RWPE2 (cell line): ENCODE data around the gene NCAM2.

ENCODE experiments used
- ATAC-seq: fragments of 200-7000 bp; cut with Tn5 transposase; 3 replicates; pipeline ENCODE4 v1.9.1; 2021; ENCODE audit warnings: low read depth
- DNase-seq: peaks from one replicate; pipeline ENCODE4 v3.0.0-alpha.2; 2020; ENCODE audit warnings: low spot score
- H3K27ac ChIP-seq: fragments of 450-650 bp; 2 replicates; pipeline ENCODE4 v1.5.1; 2017; ENCODE audit warnings: mild to moderate bottlenecking; ENCODE audit not compliant: poor library complexity, severe bottlenecking
- H3K27me3 ChIP-seq: fragments of 250-450 bp; sonication (Bioruptor Pico); 2 replicates; pipeline ENCODE4 v1.5.1; 2021; ENCODE audit warnings: mild to moderate bottlenecking, moderate library complexity; ENCODE audit not compliant: insufficient read depth, poor library complexity, severe bottlenecking
- H3K36me3 ChIP-seq: fragments of 250-450 bp; sonication (Bioruptor Pico); 2 replicates; pipeline ENCODE4 v1.5.1; 2020; ENCODE audit warnings: low read depth, mild to moderate bottlenecking, moderate library complexity
- H3K4me1 ChIP-seq: fragments of 250-450 bp; sonication (Bioruptor Pico); 2 replicates; pipeline ENCODE4 v1.5.1; 2021; ENCODE audit warnings: mild to moderate bottlenecking, moderate library complexity; ENCODE audit not compliant: insufficient read depth, poor library complexity, severe bottlenecking
- H3K4me3 ChIP-seq: fragments of 250-450 bp; sonication (Bioruptor Pico); 2 replicates; pipeline ENCODE4 v1.5.1; 2021; ENCODE audit warnings: mild to moderate bottlenecking, moderate library complexity; ENCODE audit not compliant: severe bottlenecking
- H3K9me3 ChIP-seq: fragments of 250-450 bp; sonication (Bioruptor Pico); 2 replicates; pipeline ENCODE4 v1.5.1; 2021; ENCODE audit warnings: mild to moderate bottlenecking, moderate library complexity; ENCODE audit not compliant: severe bottlenecking
- CTCF ChIP-seq: fragments of 450-650 bp; IDR thresholded peaks from one replicate; pipeline ENCODE4 v1.5.1; 2017; ENCODE audit warnings: mild to moderate bottlenecking, moderate library complexity; ENCODE audit not compliant: poor library complexity, severe bottlenecking

The NCAM2 gene

GRCh38 chr21:21074305-21074704, 76.1 kb downstream of the NCAM2 start:
- no peak for DNase-seq
- Histone ChIP-seq H3K36me3 (no peaks in the 10 kb centered on the region), H3K4me1 (no peaks in the 10 kb centered on the region), H3K27me3 (peaks cover 7% of the 10 kb centered on the region), H3K9me3 (no peaks in the 10 kb centered on the region), H3K27ac (no peak overlapping the region), H3K4me3 (no peak overlapping the region)
- no peak for TF ChIP-seq CTCF
- no peak for ATAC-seq

- H3K4me3 ChIP-seq = no peak overlapping the region
- no peaks in the 10 kb centered on the region for H3K9me3 ChIP-seq
- TF ChIP-seq CTCF = no peak
- H3K4me1 ChIP-seq = no peaks in the 10 kb centered on the region
- H3K27ac ChIP-seq = no peak overlapping the region
- no peak for ATAC-seq
- H3K36me3 ChIP-seq = no peaks in the 10 kb centered on the region
- H3K27me3 ChIP-seq = peaks cover 4% of the 10 kb centered on the region
- DNase-seq = no peak
Observed at GRCh38 chr21:21076051-21076450, 77.8 kb downstream of the NCAM2 start.

GRCh38 chr21:21076491-21076890, 78.3 kb downstream of the NCAM2 start:
- H3K27me3 ChIP-seq = peaks cover 4% of the 10 kb centered on the region
- no peak for ATAC-seq
- no peak overlapping the region for H3K27ac ChIP-seq
- no peaks in the 10 kb centered on the region for H3K9me3 ChIP-seq
- no peaks in the 10 kb centered on the region for H3K36me3 ChIP-seq
- no peaks in the 10 kb centered on the region for H3K4me1 ChIP-seq
- H3K4me3 ChIP-seq = no peak overlapping the region
- no peak for TF ChIP-seq CTCF
- DNase-seq = no peak

- DNase-seq (no peak), ATAC-seq (no peak)
- H3K36me3 ChIP-seq = no peaks in the 10 kb centered on the region
- no peak overlapping the region for H3K4me3 ChIP-seq
- H3K4me1 ChIP-seq = no peaks in the 10 kb centered on the region
- H3K27me3 ChIP-seq = peaks cover 4% of the 10 kb centered on the region
- H3K9me3 ChIP-seq = no peaks in the 10 kb centered on the region
- no peak overlapping the region for H3K27ac ChIP-seq
- TF ChIP-seq CTCF = no peak
Observed at GRCh38 chr21:21079646-21080045, 81.4 kb downstream of the NCAM2 start.

- ATAC-seq = no peak
- no peak overlapping the region for H3K27ac ChIP-seq
- no peak for DNase-seq
- H3K4me3 ChIP-seq = no peak overlapping the region
- no peaks in the 10 kb centered on the region for H3K36me3 ChIP-seq
- no peaks in the 10 kb centered on the region for H3K27me3 ChIP-seq
- no peak for TF ChIP-seq CTCF
- no peaks in the 10 kb centered on the region for H3K4me1 ChIP-seq
- no peaks in the 10 kb centered on the region for H3K9me3 ChIP-seq
Observed at GRCh38 chr21:21084179-21084578, 86.0 kb downstream of the NCAM2 start.
